SH-SY5Y (cell line): Measurements from ENCODE around the gene CMTM4.

Experiments
- GATA2 ChIP-seq: IDR thresholded peaks from 2 replicates; pipeline ENCODE4 v1.6.1; 2011; ENCODE audit warnings: mild to moderate bottlenecking, low read depth, low read length
- GATA3 ChIP-seq: IDR thresholded peaks from 2 replicates; pipeline ENCODE4 v1.6.1; 2011; ENCODE audit warnings: low read depth, mild to moderate bottlenecking, low read length, moderate library complexity

The CMTM4 gene

GRCh38 chr16:66588981-66589713, 107.4 kb downstream of the CMTM4 start:
- TF ChIP-seq GATA2: no peak
- no peak for TF ChIP-seq GATA3

- TF ChIP-seq GATA2: no peak
- TF ChIP-seq GATA3: no peak
These were observed 108.5 kb downstream of the CMTM4 start for GRCh38 chr16:66587881-66588600.

- TF ChIP-seq GATA2: no peak
These were observed 110.9 kb downstream of the CMTM4 start for GRCh38 chr16:66585481-66586239.

GRCh38 chr16:66581246-66581952, 115.1 kb downstream of the CMTM4 start:
- TF ChIP-seq GATA2 (no peak), GATA3 (no peak)

GRCh38 chr16:66580605-66581209, 115.8 kb downstream of the CMTM4 start:
- TF ChIP-seq GATA2 (no peak), GATA3 (no peak)

- TF ChIP-seq GATA2 (no peak), GATA3 (no peak)
These were observed 117.7 kb downstream of the CMTM4 start, which contains the start of gene CMTM2 for GRCh38 chr16:66578651-66579531. Gene CMTM2 (plus strand): TSS chr16:66579463. CDS start chr16:66579608, 145 bp downstream.

GRCh38 chr16:66576296-66576695, 120.2 kb downstream of the CMTM4 start:
- TF ChIP-seq GATA2 (no peak), GATA3 (no peak)

GRCh38 chr16:66575060-66575459, 121.5 kb downstream of the CMTM4 start:
- no peak for TF ChIP-seq GATA2
- no peak for TF ChIP-seq GATA3

GRCh38 chr16:66574531-66574930, 122.0 kb downstream of the CMTM4 start:
- no peak for TF ChIP-seq GATA3
- no peak for TF ChIP-seq GATA2

GRCh38 chr16:66574081-66574480, 122.5 kb downstream of the CMTM4 start:
- TF ChIP-seq GATA2: no peak
- no peak for TF ChIP-seq GATA3

- no peak for TF ChIP-seq GATA3
- no peak for TF ChIP-seq GATA2
These were observed 124.2 kb downstream of the CMTM4 start for GRCh38 chr16:66572356-66572755.

GRCh38 chr16:66569827-66570405, 126.6 kb downstream of the CMTM4 start:
- TF ChIP-seq GATA3 (no peak), GATA2 (no peak)

- TF ChIP-seq GATA3 (no peak), GATA2 (no peak)
These were observed 127.4 kb downstream of the CMTM4 start for GRCh38 chr16:66569131-66569530.
